HG03135 (cell line): ENCODE data around the gene CADPS2.

ENCODE experiments used
- ATAC-seq: cut with Tn5 transposase; IDR thresholded peaks from one replicate; pipeline ENCODE4 v1.9.1; 2021; ENCODE audit warnings: mild to moderate bottlenecking, moderate library complexity; ENCODE audit not compliant: unreplicated experiment

Gene CADPS2

DNA sequence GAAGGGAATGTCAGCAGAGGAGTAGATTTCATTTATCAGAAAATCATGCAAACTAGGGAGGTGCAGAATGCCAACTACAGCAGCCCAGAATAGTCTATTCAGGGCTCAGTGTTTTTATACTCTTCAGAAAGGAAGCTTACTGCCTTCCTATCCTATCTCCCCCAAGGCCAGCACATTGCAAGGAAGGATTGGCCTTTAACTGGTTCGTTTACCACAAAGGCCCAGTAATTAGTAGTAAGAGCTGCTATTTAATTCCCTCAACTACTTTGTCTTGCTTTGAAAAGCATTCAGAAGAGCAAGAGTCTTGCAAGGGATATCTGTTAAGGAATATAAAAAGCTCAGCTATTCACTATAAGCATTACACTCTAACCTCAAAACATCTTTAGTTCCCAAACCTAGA, 97.1 kb downstream of the CADPS2 start:
- ATAC-seq, result no peak

DNA sequence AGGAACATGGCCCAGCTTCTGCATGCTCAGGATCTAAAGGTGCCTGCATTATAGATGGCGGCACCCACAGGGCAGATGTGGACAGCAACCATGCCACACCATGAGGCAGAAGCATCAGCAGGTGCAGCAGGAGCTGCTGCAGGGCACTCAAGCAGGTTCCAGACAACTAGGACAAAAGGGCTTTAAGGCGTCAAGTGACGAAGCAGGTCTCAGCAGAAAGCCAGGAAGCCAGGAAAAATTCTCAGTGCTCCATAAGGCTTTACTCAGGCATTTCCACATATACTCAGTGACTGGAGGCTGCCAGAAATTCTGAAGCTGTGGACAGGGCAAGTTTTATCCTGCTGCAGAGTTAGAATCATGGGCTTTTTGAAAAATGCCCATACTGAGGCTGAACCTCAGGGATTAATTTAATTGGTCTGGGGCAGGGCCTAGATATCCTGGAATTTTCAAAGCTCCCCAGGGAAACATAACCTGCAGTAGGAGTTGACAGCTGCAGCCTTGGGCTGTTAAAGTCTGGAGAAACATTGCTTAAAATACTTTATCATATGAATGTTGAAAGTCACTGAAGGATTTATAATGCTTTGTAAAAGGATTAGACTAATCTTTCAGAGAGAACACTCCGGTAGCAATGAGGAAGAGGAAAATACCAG, 115.4 kb downstream of the CADPS2 start:
- no peak for ATAC-seq

DNA sequence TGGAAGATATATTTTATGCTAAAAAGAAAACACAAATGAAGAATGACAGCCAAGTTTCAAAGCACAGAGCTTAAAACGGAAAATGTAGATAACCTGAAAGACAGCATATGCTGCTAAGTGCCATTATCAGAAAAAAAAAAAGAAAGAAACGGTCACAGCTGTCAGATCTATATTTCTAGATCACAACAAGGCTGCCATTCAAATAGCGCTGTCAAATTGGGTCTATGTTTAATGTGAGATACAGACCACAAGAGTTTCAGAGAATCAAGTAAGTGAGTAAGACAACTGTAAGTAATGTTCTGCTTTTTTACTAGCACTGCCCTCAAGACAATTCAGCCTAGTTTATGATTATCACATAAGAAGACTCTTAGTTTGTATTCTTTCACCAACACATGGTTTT, 117.4 kb downstream of the CADPS2 start:
- no peak for ATAC-seq

DNA sequence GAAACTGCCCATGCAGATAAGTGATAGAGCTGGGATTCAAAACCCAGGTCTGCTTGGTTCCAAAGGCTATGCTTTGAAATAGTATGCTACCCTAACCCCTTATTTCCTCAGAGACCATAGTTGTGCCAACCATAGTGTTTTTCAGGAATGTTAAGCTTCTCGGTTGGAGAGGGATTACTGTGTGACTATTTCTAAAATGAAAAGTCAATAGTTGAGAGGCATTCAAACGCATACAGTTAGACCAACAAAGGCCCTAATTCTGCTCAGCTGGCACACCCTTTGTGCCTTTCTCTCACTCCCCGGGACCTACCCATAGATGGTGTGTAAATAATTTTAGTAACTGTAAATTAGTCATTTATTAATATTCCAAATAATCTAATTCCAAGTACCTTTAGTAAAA, 118.9 kb downstream of the CADPS2 start:
- no peak for ATAC-seq

DNA sequence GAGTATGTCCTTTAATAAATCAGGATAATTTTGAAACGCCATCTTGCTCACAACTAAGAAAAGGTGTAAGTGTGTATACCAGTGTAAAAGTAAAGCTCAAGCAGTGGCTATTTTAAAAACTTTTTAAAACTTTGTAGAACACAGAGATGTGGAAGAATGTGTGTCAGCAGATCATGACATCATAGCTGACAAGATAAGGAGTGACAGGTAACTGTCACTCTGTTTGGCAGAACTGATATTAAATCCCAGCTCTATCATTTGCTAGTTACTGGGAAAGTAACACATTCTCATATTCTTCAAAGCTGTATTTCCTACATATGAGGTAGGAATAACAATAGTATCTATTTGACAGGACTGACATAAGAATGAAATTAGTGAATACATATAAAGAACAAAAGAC, 119.7 kb downstream of the CADPS2 start:
- ATAC-seq, result no peak

DNA sequence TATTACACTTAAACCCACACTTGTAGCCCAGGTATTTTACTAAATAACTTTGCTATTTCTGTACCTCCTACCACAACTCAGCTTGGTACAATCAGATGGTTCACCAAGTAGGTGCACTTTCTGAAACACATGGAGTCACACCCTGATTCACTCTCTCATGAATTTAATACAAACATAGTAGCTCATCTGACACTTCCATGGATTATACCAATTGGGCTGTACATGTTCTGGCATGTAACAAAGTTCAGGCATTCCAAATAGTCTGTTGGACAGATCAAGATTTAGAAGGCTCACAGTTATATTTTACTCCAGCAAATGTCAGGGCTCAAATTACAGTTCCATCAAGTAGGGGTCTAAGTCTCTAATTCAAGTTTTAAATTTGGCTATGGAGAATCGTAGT, 121.4 kb downstream of the CADPS2 start:
- no peak for ATAC-seq

DNA sequence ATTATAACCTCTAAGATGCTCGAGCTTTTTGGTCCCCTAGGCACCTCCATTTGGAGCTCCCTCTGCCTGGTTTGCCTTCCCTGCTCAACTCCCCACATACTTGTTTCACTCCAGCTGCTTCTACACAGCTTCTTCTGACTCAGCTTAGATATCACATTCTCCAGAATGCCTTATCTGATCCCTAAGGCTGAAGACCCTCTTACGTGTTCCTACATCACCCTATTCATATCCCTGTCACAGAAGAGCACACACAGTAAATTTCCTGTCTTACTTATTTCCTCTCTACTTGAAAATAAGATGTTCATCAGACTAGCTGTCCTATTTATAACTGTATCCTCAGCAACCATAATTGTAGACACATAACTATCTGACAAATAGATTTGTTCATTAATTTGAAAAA, 122.2 kb downstream of the CADPS2 start:
- ATAC-seq, result no peak

DNA sequence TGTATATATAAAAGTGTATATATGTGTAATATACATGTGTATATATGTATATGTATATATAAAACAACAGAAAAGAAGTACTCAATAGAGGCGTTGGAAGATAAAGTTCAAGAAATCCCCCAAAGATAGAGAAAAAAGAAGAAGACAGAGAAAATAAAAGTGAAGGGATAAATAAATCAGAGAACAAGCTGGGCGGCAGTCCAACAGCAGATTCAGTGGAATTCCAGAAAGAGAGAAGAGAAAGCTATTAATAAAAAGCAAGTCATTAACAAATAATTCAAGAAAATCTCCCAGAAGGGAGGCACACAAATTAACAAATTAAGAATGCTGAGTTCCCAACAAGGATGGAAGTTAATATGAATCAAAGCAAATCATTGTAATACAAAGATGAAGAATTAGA, 124.2 kb downstream of the CADPS2 start:
- ATAC-seq, result no peak

DNA sequence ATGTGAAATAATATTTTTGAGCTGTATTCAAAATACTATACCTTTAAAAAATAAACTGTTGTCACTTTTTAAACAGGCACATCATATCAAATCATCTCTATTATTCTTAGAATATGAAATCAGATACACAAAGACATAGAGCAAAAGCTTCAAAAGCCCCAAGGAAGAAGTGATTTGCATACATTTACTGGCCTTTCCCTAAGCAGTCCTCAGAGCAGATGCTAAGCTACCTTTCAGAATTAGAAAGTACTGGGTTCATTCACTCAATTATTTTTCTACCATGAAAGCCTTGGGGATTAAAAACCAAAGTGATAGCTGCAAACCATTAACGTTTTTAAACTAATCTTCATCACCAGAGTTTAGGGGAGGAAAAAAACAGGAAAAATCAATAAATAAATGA, 127.8 kb downstream of the CADPS2 start:
- no peak for ATAC-seq

DNA sequence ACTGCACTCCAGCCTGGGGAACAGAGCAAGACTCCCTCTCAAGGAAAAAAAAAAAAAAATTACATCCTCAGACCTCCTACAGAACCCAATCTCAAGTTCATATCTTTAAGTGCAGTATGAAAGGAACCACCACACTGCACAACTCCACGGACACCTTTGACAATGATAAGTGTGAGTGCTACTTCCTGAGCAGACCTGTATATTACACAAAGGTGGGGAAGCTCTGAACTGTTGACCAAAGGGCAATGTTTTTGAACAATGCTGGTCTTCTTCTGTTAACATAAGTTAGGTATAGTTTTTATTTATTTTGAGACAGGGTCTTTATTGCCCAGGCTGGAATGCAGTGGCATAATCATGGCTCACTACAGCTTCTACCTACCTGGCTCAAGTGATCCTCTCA, 129.4 kb downstream of the CADPS2 start:
- ATAC-seq, result no peak

DNA sequence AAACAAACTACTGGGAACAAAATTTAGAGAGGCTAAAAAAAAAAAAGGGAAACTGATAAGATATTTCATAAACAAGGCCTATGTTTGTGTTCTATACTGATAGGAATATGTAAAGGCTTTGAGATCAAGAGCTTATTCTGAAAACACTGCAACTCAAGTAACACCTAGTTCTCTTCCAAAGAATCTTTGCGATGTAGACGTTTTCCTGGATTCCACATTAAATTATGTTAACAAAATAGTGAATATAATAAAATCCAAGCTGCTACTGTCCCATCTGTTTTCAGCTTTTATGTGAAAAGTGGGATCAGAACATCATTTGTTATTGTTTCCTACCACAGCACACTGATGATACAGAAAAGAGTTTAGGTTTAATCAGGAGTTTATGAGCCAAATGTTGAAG, 130.6 kb downstream of the CADPS2 start:
- ATAC-seq, result no peak

DNA sequence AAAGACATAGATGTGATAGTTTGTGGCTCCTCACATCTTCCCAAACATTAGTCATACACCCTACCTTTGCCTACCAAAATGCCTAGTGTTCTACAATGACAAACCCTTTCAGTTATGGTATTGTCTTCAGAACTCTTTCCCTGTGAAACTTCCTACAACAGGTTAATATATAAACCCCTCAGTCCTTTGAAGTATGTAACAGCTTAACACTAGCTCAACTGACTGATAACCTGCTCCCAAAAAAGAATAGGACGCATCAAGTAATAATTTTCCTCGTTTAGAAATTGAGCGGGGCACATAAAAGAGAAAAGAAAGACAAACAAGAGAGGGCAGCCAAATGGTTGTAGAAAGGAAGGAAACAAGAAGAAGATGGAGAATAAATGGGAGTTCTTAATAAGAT, 133.7 kb downstream of the CADPS2 start:
- no peak for ATAC-seq

DNA sequence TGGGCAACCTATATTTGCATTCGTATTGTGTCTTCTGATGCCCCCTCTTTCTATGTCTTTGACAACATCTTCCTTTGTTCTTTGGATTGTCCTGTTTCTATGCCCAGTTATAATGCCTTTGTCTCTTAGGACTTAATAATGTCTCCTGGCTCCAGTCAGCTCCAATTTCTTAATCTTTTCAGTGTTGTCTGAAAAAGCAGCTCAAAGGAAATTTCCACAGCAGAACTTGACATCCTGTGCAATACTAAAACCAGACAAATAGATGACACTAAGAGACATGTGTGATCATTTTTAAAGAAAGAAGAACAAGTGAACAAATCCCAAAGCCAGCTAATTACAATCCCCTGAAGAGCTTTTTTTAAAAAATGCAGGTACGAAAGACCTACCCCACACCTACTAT, 135.9 kb downstream of the CADPS2 start:
- no peak for ATAC-seq

DNA sequence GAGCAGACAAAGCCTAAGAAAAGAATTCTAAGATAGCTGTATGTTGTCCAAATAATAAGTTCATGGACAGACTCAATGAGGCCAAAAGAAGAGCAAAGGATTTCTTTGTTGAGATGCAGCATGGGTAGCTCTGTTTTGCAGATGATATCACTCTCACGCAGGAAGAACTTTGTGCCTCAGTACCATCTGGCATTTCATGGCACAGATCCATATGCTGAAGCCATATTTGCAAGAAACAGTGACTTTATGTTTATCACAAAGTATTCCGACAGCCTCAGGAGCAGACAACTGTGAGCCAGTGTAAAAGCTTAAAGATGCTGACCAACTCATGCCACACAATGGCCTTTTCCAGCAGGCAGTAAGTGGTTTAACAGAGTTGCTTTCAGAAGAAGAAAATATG, 138.1 kb downstream of the CADPS2 start:
- no peak for ATAC-seq

DNA sequence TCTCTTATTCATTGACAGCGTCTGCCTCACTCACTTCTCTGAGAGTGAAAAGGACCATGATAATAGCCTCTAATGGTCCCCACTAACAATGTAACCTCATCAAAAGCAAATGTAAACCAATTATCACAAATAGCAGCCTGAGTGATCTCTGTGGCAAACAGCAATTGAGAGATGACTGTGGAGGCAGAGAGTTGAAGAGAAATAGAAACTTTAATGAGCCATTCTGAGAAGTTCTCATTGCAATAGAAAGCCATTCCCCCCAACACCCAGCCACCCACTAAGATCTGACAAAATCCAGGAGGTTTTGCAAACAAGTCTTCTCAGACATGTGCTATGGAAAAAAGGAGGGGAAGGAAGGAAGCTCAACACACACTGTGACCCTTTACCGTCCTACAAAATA, 139.3 kb downstream of the CADPS2 start:
- no peak for ATAC-seq

DNA sequence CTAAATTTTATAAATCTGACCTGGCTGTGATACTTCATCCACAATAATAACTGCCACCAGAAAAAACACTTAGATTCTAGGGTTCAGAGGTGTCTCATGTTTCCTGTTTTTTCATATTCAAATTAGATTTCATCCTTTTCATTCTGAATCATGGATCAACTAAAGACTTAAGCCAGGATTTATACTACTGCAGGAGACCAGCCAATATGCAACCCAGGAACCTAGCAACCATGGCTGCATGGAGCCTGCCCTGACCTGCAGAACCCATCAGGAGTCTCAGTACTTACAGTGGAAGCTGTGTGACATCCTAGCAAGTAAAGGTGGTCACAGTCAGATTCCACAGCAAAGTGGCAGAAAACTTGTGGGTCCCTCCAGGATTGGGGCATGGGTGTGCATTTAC, 143.0 kb downstream of the CADPS2 start:
- ATAC-seq, result no peak

DNA sequence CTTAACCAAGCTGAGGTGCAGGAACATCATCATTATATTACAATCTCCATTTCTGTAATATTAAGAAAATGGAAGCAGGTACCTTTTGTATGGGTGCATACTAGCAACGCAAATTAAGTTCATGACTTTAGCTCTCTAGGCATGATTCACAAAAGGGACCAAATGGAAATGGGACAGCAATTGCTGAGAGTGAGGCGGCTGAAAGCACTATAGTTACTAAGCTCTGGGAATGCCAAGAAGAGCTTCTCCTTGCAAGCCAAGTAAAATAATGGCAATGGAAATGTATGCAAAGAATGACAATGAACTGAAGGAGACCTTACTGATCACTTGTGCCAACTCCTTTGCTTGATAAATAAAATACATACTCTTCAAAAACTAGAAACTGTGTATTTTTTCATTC, 147.3 kb downstream of the CADPS2 start:
- no peak for ATAC-seq

DNA sequence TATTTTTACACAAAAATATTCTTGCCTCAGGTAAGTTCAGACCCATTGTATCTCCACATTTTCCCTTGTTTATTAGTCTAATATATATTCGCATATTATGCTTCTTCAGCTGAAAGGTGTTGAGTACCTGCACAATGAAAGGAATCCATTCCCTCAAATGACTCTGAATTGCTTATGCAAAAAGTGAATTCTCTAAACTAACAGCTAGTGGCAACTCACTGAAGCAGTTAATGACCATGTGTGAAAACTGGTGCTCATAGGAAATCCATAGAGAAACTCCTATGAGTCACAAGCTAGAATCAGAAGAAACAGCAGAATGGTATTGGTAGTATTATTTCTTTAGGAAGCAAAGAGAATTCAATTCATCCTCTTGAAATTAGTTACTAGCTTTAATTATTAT, 150.1 kb downstream of the CADPS2 start:
- ATAC-seq, result no peak

DNA sequence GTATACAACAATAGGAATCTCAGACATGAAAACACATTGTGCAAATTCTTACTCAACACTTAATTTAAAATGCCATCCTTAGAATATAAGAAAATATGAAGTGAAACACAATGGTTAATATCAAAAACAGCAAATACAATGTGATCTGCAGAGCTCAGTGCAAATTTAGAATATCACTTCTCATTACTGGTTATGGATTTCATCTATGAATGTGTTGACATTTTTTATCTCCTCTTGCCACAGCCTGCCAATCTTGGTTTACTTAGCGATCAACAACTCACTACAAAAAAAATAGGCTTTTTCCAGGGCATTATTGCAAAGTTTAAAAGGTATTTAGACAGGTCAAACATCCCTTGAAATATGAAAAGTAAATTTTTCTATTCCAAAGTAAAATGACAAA, 158.5 kb downstream of the CADPS2 start:
- no peak for ATAC-seq

DNA sequence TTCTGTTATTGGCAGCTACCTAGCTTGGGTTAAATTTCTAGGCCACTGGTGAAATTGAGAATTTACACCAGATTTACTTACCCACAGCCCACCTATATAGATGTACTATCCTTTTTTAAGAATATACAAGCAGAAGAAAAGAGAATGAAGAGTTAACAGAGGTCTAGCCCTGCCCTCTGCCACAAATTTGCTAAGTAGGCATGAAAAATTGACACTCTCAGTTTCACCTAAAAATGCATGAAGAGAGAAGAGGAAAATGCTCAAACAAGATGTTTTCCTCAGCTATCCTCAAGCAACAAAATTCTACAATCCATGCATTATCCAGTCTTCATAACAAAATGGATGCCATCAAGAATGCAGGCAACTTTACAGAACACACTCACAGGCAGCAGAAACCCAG, 158.9 kb downstream of the CADPS2 start:
- no peak for ATAC-seq

DNA sequence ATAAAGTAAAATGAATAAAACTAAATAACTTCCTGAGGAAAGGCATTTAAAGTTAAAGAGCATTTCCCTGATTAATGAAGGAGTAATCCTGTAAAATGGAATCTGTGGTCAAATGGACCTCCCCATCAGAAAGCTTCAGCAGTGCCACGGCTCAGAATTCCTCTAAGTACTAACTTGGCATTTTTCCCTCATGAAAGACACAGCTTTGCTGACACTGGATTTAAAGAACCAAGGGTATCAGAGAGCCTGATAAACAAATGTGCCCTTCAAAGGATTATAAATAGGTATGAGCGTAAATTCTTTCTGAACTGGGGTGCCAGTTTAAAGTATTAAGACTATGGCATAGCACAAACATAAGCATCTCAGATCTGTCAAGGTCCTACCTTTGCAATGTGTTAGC, 159.4 kb downstream of the CADPS2 start:
- no peak for ATAC-seq

DNA sequence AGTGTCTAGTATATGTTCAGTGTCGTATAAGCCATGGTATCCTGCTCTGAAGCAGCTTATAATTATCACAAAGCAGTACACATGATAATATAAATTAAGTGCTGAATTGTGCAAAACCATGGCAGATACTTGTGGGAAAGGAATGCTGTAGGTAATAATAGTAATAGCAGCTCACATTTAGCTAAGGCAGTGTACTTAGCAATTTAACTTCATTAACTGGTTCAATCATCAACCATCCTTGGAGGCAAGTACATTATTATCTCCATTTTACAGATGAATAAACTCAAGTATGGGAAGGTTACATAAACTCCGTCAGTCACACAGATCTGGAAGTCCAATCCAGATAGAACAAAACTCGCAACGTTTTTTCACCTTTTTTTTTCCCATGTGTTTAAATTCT, 161.9 kb downstream of the CADPS2 start:
- no peak for ATAC-seq

DNA sequence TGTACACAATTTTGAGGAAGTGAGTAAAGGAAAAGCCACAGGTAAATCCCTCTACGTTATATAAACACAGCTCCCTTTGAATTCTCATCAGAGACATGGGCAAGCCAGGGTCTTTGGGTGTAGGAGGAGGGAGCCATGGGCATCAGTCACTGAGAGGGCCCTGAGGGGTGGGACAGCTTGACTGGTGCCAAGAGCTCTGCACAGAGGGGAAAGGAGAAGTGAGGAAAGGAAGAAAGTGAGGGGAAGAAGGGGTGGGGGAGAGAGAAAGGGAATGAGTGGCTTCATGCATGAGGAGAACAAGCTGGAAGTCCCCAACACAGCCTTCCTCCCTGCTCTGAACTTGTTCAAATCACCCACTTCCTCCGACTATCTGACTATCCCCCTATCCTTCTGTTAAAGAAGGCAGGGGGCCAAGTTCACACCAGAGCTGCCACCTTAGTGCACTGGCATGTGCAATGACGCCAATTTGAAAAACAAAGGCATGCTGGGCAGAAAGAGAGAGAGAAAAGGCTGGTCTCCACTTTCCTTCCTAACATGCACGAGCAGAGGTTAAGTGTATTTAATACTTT, 167.2 kb downstream of the CADPS2 start:
- no peak for ATAC-seq
